K562 (cell line): ENCODE measurements around the gene NTRK1. TPM values are rescaled to one million over a fixed set of nuclear protein-coding genes. Genes with fewer than 3 reads are reported as not detected.

Source experiments
- ATF1 ChIP-seq, 2 experiments: fragments of 450-650 bp in 1 of 2; IDR thresholded peaks; 2 replicates each; pipeline ENCODE4 v1.6.1; 2016; ENCODE audit warnings: missing compliant biosample characterization in 1 of 2, missing genetic modification characterization in 1 of 2
- BHLHE40 ChIP-seq: IDR thresholded peaks from 2 replicates; pipeline ENCODE4 v1.6.1; 2011; ENCODE audit warnings: low read length, improper control_type of control experiment
- CGGBP1 ChIP-seq: fragments of 250-450 bp; sonication (Bioruptor Pico); IDR thresholded peaks from 2 replicates; pipeline ENCODE4 v1.9.0; 2021; ENCODE audit warnings: mild to moderate bottlenecking
- E2F4 ChIP-seq: sonication (generic); formaldehyde crosslinking; IDR thresholded peaks from 2 replicates; pipeline ENCODE4 v1.8.0; 2022; ENCODE audit warnings: mild to moderate bottlenecking, low read depth, missing genetic modification reagents
- ELF1 ChIP-seq: fragments of 200-800 bp; sonication (Bioruptor generic); IDR thresholded peaks from 2 replicates; pipeline ENCODE4 v1.6.1; 2016; ENCODE audit warnings: missing genetic modification characterization, missing compliant biosample characterization
- GTF2E2 ChIP-seq: fragments of 200-800 bp; sonication (Bioruptor generic); IDR thresholded peaks from 2 replicates; pipeline ENCODE4 v1.6.1; 2016; ENCODE audit warnings: missing genetic modification characterization, missing compliant biosample characterization
- NR2F6 ChIP-seq: fragments of 450-650 bp; formaldehyde crosslinking; IDR thresholded peaks from 2 replicates; pipeline ENCODE4 v1.4.0; 2020; ENCODE audit warnings: mild to moderate bottlenecking
- NUFIP1 ChIP-seq: fragments of 450-650 bp; IDR thresholded peaks from 2 replicates; pipeline ENCODE4 v1.6.1; 2018; ENCODE audit not compliant: partially characterized antibody
- RAD51 ChIP-seq: fragments of 450-650 bp; IDR thresholded peaks from 2 replicates; pipeline ENCODE4 v1.7.1; 2016; ENCODE audit warnings: low read depth, mild to moderate bottlenecking, borderline replicate concordance
- RBBP5 ChIP-seq: fragments of 200-600 bp; sonication (generic); IDR thresholded peaks from 2 replicates; pipeline ENCODE4 v1.6.1; 2012; ENCODE audit warnings: borderline replicate concordance, mild to moderate bottlenecking, low read length, control low read depth, inconsistent platforms; ENCODE audit not compliant: insufficient read depth, poor library complexity, severe bottlenecking
- RBFOX2 ChIP-seq: fragments of 200-400 bp; formaldehyde crosslinking; IDR thresholded peaks from 2 replicates; pipeline ENCODE4 v1.6.1; 2017; ENCODE audit warnings: low read depth, mild to moderate bottlenecking, low read length, moderate library complexity
- RCOR1 ChIP-seq, 2 experiments: IDR thresholded peaks; 2 replicates each; pipeline ENCODE4 v1.6.1; 2012; ENCODE audit warnings: low read depth in 2 of 2, low read length in 2 of 2, borderline replicate concordance in 1 of 2, improper control_type of control experiment in 1 of 2
- RERE ChIP-seq: sonication (generic); formaldehyde crosslinking; IDR thresholded peaks from 2 replicates; pipeline ENCODE4 v1.8.0; 2023; ENCODE audit warnings: missing genetic modification reagents, mild to moderate bottlenecking, borderline replicate concordance
- SIN3B ChIP-seq: fragments of 450-650 bp; IDR thresholded peaks from 2 replicates; pipeline ENCODE4 v1.6.1; 2017; ENCODE audit warnings: low read depth, mild to moderate bottlenecking, moderate library complexity
- ZBTB2 ChIP-seq: fragments of 450-650 bp; IDR thresholded peaks from 2 replicates; pipeline ENCODE4 v1.6.1; 2016; ENCODE audit warnings: antibody characterized with exemption
- ZBTB7A ChIP-seq: IDR thresholded peaks from 2 replicates; pipeline ENCODE4 v1.6.1; 2011; ENCODE audit warnings: low read depth, mild to moderate bottlenecking, low read length, moderate library complexity, borderline replicate concordance; ENCODE audit not compliant: control insufficient read depth
- ZNF511 ChIP-seq: sonication (generic); formaldehyde crosslinking; IDR thresholded peaks from 2 replicates; pipeline ENCODE4 v1.8.0; 2022; ENCODE audit warnings: mild to moderate bottlenecking, missing genetic modification reagents
- ZNF551 ChIP-seq: fragments of 250-450 bp; sonication (Bioruptor Pico); IDR thresholded peaks from 2 replicates; pipeline ENCODE4 v1.5.0; 2021; ENCODE audit warnings: mild to moderate bottlenecking, moderate library complexity
- polyA plus RNA-seq, 8 experiments: library from polyadenylated mRNA; depleted of rRNA in 4 of 8; stranded (reverse) in 5 of 8; unstranded in 3 of 8; fragments of >200 nt; fragmentation: Nextera tagmentation in 2 of 8; fragmentation: Illumina TruSeq in 1 of 8; extraction: Ambion mirVana in 2 of 8; extraction: Trizol in 1 of 8; gene quantifications; 2 replicates each; pipeline versions ENCODE4 v1.2.1 to v1.2.3, GENCODE V29; 2011 to 2014; ENCODE audit warnings: inconsistent platforms in 1 of 8, missing spikeins in 1 of 8
- total RNA-seq, 7 experiments: library from RNA; depleted of rRNA in 6 of 7; stranded (reverse); fragments of >200 nt in 6 of 7; fragmentation: Illumina TruSeq in 2 of 7; extraction: Trizol in 2 of 7; gene quantifications; 2 replicates each; pipeline versions ENCODE4 v1.2.1 to v1.2.3, GENCODE V29; 2011 to 2021; ENCODE audit warnings: low replicate concordance in 1 of 7

Gene NTRK1
- total and polyA plus RNA-seq, 9 of the 15 experiments (the other 6 are each of a cell fraction or from before 2014, with no cell fraction given): 0.46 to 30.0 (median 7.9) TPM

- TF ChIP-seq RERE: no peak
- no peak for TF ChIP-seq ATF1 (CRISPR knock-in tag; IDR thresholded peaks at IDR 0.05)
- 0 out of 2 replicates have a peak, but pooled peaks have one; percentile 2 for TF ChIP-seq ATF1 (tag; IDR thresholded peaks at IDR 0.05)
- TF ChIP-seq ZNF511 (CRISPR knock-in tag): no peak
- TF ChIP-seq E2F4 (CRISPR knock-in tag): no peak
- no peak for TF ChIP-seq RAD51
- no peak for TF ChIP-seq NUFIP1
- TF ChIP-seq ZBTB7A: peak; percentile 61; the same call in 1 of the 2 replicates
- no peak for TF ChIP-seq GTF2E2 (tag)
- TF ChIP-seq ZNF551 (CRISPR knock-in tag): no peak
- TF ChIP-seq RBBP5: peak; percentile 58
- TF ChIP-seq RBFOX2: peak; percentile 59
- TF ChIP-seq SIN3B: no peak
- TF ChIP-seq ELF1 (tag): no peak
- TF ChIP-seq BHLHE40: peak; percentile 41; the same call in 1 of the 2 replicates
- TF ChIP-seq NR2F6 (CRISPR knock-in tag): no peak
- no peak for TF ChIP-seq CGGBP1 (CRISPR knock-in tag)
- TF ChIP-seq ZBTB2: no peak
- no peak for TF ChIP-seq RCOR1 (IDR thresholded peaks at IDR 0.05; ENCODE audit: borderline replicate concordance in 1 of 2, low read depth in 2 of 2, low read length in 2 of 2)
Measured at GRCh38 chr1:156860628-156861423, at the start of gene NTRK1 (continued).
